Smooth muscle cell (in vitro differentiated cells): ENCODE measurements around the gene NEK9. TPM values are rescaled to one million over a fixed set of nuclear protein-coding genes. Genes with fewer than 3 reads are reported as not detected.

Source experiments
- DNase-seq: peaks from one replicate; lab custom pipeline; 2025; ENCODE audit not compliant: unreplicated experiment; lab: John Stamatoyannopoulos, UW
- H2AFZ ChIP-seq: fragments of 200-600 bp; sonication (generic); 2 replicates; pipeline ENCODE4 v1.6.0; 2016; ENCODE audit warnings: antibody characterized with exemption, low read depth, mild to moderate bottlenecking
- H3F3A ChIP-seq: fragments of 200-600 bp; sonication (generic); 2 replicates; pipeline ENCODE4 v1.6.0; 2017; ENCODE audit warnings: antibody characterized with exemption, low read depth
- H3K27ac ChIP-seq: fragments of 200-600 bp; sonication (generic); 2 replicates; pipeline ENCODE4 v1.5.1; 2016; ENCODE audit warnings: low read depth, mild to moderate bottlenecking
- H3K27me3 ChIP-seq: fragments of 200-600 bp; sonication (generic); 2 replicates; pipeline ENCODE4 v1.6.1; 2016; ENCODE audit warnings: low read depth, mild to moderate bottlenecking
- H3K36me3 ChIP-seq: fragments of 200-600 bp; sonication (generic); 2 replicates; pipeline ENCODE4 v1.5.1; 2016; ENCODE audit warnings: low read depth
- H3K4me1 ChIP-seq: fragments of 200-600 bp; sonication (generic); 2 replicates; pipeline ENCODE4 v1.5.1; 2016; ENCODE audit warnings: low read depth
- H3K4me2 ChIP-seq: fragments of 200-600 bp; sonication (generic); 2 replicates; pipeline ENCODE4 v1.6.0; 2016; ENCODE audit warnings: mild to moderate bottlenecking
- H3K4me3 ChIP-seq: fragments of 200-600 bp; sonication (generic); 2 replicates; pipeline ENCODE4 v1.5.1; 2016; ENCODE audit warnings: mild to moderate bottlenecking
- H3K79me2 ChIP-seq: fragments of 200-600 bp; sonication (generic); 2 replicates; pipeline ENCODE4 v1.6.0; 2016; ENCODE audit warnings: low read depth, mild to moderate bottlenecking
- H3K9ac ChIP-seq: fragments of 200-600 bp; sonication (generic); 2 replicates; pipeline ENCODE4 v1.6.0; 2016; ENCODE audit warnings: low read depth
- H3K9me3 ChIP-seq: fragments of 200-600 bp; sonication (generic); replicated peaks from 2 replicates; pipeline ENCODE4 v1.5.1; 2016; ENCODE audit warnings: low read depth
- H4K20me1 ChIP-seq: fragments of 200-600 bp; sonication (generic); 2 replicates; pipeline ENCODE4 v1.6.0; 2016; ENCODE audit warnings: low read depth
- CTCF ChIP-seq: fragments of 200-600 bp; sonication (generic); IDR thresholded peaks from 2 replicates; pipeline ENCODE4 v1.5.1; 2017; ENCODE audit warnings: borderline replicate concordance, mild to moderate bottlenecking, antibody characterized with exemption; ENCODE audit not compliant: insufficient read depth, poor library complexity, severe bottlenecking
- WGBS: methylation state at CpG from one replicate; pipeline ENCODE4 v1.1.7; 2016; ENCODE audit warnings: low lambda C conversion rate; 5-methylcytosine and 5-hydroxymethylcytosine counted together
- polyA plus RNA-seq: library from polyadenylated mRNA; unstranded; fragments of >200 nt; fragmentation: Nextera tagmentation; extraction: Ambion mirVana; gene quantifications from 2 replicates; pipeline ENCODE4 v1.2.1, GENCODE V29; 2016
- total RNA-seq: library from RNA; depleted of rRNA; stranded (reverse); fragments of >200 nt; gene quantifications from 2 replicates; pipeline ENCODE4 v1.2.3, GENCODE V29; 2014

The NEK9 gene
- total and polyA plus RNA-seq, 2 experiments from 2014 or later = 12.4 to 17.8 TPM

DNA sequence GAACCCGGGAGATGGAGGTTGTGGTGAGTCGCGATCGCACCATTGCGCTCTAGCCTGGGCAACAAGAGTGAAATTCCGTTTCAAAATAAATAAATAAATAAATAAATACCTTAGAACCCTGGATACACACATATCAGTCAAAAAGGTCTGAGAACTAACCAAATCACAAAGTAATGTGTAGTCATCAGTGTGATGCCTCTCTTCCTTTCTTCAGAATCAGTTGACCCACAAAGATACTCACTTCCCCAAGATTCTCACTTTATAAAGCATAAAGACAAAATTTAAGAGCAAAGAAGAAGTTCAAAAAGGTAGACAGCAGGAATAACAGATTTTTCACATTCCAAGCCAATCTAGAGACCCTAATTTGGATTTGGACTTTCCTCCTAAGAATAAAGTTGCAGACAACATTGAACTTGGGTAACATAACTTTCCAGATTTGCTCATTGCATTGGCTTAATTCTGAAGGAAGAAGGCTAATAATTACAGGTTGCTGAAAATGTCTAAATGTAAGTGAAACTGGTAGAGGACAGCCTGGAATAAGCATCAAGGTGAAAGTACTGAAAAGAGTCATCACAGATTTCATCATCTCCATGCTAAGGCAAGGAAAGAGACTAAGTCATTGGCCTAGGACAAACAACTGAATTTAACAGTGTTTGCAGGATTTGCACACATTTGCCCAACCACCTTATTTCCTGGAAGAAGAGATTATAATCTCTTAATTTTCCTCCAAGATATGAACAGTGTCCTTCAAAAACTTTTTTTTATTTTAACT lies 32.2 kb upstream of the NEK9 start:
- Histone ChIP-seq H3K9ac (no peak overlapping the region), H3K36me3 (no peaks in the 10 kb centered on the region), H2AFZ (no peak overlapping the region), H3K27ac (no peak overlapping the region), H3K4me1 (peaks cover 5% of the 10 kb centered on the region), H4K20me1 (peaks cover 98% of the 10 kb centered on the region), H3K9me3 (no peaks in the 10 kb centered on the region), H3F3A (no peaks in the 10 kb centered on the region), H3K4me3 (no peak overlapping the region), H3K4me2 (no peak overlapping the region), H3K27me3 (no peaks in the 10 kb centered on the region), H3K79me2 (peaks cover 98% of the 10 kb centered on the region)
- DNase-seq = no peak
- over 99% methylated on average over 6 of the region's 6 CpGs for WGBS
- no peak for TF ChIP-seq CTCF

DNA sequence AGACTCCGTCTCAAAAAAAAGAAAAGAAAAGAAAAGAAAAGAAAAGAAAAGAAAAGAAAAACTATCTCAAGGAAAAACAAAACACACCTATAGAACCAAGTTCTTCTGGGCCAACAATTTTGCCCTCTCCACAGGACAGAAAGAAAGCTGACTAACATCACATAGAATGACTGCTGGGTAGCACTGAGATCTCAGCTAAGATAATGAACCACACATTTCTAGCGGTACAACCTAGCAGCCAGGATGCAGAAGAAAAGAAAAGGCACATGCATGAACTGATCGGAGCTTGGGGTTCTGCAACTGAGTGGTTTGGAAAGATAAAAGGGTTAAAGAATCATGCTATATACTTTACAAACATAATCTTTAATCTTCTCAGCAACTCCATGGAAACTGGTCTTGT lies 30.1 kb upstream of the NEK9 start:
- Histone ChIP-seq H3K9ac (no peak overlapping the region), H3K36me3 (no peaks in the 10 kb centered on the region), H3F3A (no peaks in the 10 kb centered on the region), H4K20me1 (peaks cover 98% of the 10 kb centered on the region), H3K79me2 (peaks cover 94% of the 10 kb centered on the region), H3K27ac (no peak overlapping the region), H3K27me3 (no peaks in the 10 kb centered on the region), H3K4me1 (peaks cover 5% of the 10 kb centered on the region), H3K4me2 (no peak overlapping the region), H3K4me3 (no peak overlapping the region), H2AFZ (no peak overlapping the region), H3K9me3 (no peaks in the 10 kb centered on the region)
- no peak for DNase-seq
- no peak for TF ChIP-seq CTCF
- 64% methylated on average over 2 of the region's 3 CpGs for WGBS

DNA sequence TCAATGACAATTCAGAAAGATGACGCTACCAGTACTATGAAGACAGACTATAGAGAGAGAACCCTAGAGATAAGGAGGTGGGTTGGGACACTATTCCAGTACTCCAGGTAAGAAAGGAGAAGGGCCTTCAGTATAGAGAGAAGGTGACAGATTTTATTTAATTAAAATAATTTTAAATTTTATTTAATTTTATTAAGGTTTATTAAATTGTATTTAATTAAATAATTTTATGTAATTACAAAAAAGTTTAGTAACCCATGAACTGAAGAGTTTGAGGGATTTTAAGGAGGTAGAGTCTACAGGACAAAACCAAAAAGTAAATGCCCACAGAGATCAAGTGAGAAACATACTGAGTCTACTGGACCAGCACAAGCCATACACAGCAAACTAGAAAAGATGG lies 29.3 kb upstream of the NEK9 start:
- no peak for DNase-seq
- no peak overlapping the region for H3K4me2 ChIP-seq
- peaks cover 86% of the 10 kb centered on the region for H3K79me2 ChIP-seq
- H3K36me3 ChIP-seq = no peaks in the 10 kb centered on the region
- H3K9ac ChIP-seq = no peak overlapping the region
- H3K27ac ChIP-seq = no peak overlapping the region
- H3K4me1 ChIP-seq = peaks cover 5% of the 10 kb centered on the region
- H3K27me3 ChIP-seq = no peaks in the 10 kb centered on the region
- peaks cover 98% of the 10 kb centered on the region for H4K20me1 ChIP-seq
- WGBS = 100% methylated on average over 1 of the region's 1 CpG
- no peak overlapping the region for H2AFZ ChIP-seq
- no peak for TF ChIP-seq CTCF
- no peaks in the 10 kb centered on the region for H3K9me3 ChIP-seq
- H3K4me3 ChIP-seq = no peak overlapping the region
- H3F3A ChIP-seq = no peaks in the 10 kb centered on the region

GRCh38 chr14:75155169-75155568 lies 28.3 kb upstream of the NEK9 start:
- Histone ChIP-seq H3K4me2 (no peak overlapping the region), H3K27ac (no peak overlapping the region), H3K9ac (no peak overlapping the region), H3K4me1 (peaks cover 5% of the 10 kb centered on the region), H3F3A (no peaks in the 10 kb centered on the region), H3K4me3 (no peak overlapping the region), H3K27me3 (no peaks in the 10 kb centered on the region), H4K20me1 (peaks cover 98% of the 10 kb centered on the region), H3K79me2 (peaks cover 80% of the 10 kb centered on the region), H3K36me3 (no peaks in the 10 kb centered on the region), H2AFZ (no peak overlapping the region), H3K9me3 (no peaks in the 10 kb centered on the region)
- no peak for DNase-seq
- 98% methylated on average over 3 of the region's 3 CpGs for WGBS
- TF ChIP-seq CTCF = no peak
